Upper lobe of left lung (tissue), 6 donors: ENCODE data around the gene ZIC5. TPM values are rescaled to one million over a fixed set of nuclear protein-coding genes. Genes with fewer than 3 reads are reported as not detected.

ENCODE experiments used
- ATAC-seq, 2 donors: fragments of 200-7000 bp; cut with Tn5 transposase; one replicate each; pipeline ENCODE4 v1.9.1; 2022; ENCODE audit warnings: mild to moderate bottlenecking in 2 of 2, moderate library complexity in 2 of 2; ENCODE audit not compliant: low FRiP score in 2 of 2
- DNase-seq, 2 donors: peaks; one replicate each; pipeline ENCODE4 v3.0.0-alpha.2; 2019 to 2020
- H3K27ac ChIP-seq, 4 donors: fragments of 200-600 bp; sonication (generic); one replicate each; pipeline ENCODE4 v1.5.1; 2016 to 2019
- H3K27me3 ChIP-seq, 4 donors: fragments of 200-600 bp; sonication (generic); one replicate each; pipeline ENCODE4 v1.5.1; 2017 to 2019
- H3K36me3 ChIP-seq, 4 donors: fragments of 200-600 bp; sonication (generic); one replicate each; pipeline ENCODE4 v1.5.1; 2016 to 2019
- H3K4me1 ChIP-seq, 4 donors: fragments of 200-600 bp; sonication (generic); one replicate each; pipeline ENCODE4 v1.5.1; 2018 to 2019
- H3K4me3 ChIP-seq, 4 donors: fragments of 200-600 bp; sonication (generic); one replicate each; pipeline ENCODE4 v1.5.1; 2017 to 2019; ENCODE audit warnings: mild to moderate bottlenecking in 2 of 4, moderate library complexity in 1 of 4
- H3K9me3 ChIP-seq, 4 donors: fragments of 200-600 bp; sonication (generic); one replicate each; pipeline ENCODE4 v1.5.1; 2018 to 2019
- CTCF ChIP-seq, 6 experiments: fragments of 450-650 bp in 4 of 6; fragments of 200-600 bp in 2 of 6; sonication (generic) in 2 of 6; IDR thresholded peaks; one replicate each; pipeline ENCODE4 v1.5.1; 2016 to 2019; ENCODE audit warnings: antibody characterized with exemption in 6 of 6
- EP300 ChIP-seq, 4 donors: sonication (generic); formaldehyde crosslinking; IDR thresholded peaks; one replicate each; pipeline ENCODE4 v1.5.1; 2017; ENCODE audit warnings: antibody characterized with exemption in 4 of 4, control low read depth in 2 of 4
- POLR2A ChIP-seq, 4 donors: fragments of 450-650 bp; IDR thresholded peaks; one replicate each; pipeline ENCODE4 v1.5.1; 2016 to 2017; ENCODE audit warnings: antibody characterized with exemption in 4 of 4, mild to moderate bottlenecking in 2 of 4
- POLR2AphosphoS5 ChIP-seq, 2 donors: sonication (generic); formaldehyde crosslinking; IDR thresholded peaks; one replicate each; pipeline ENCODE4 v1.5.1; 2017; ENCODE audit warnings: antibody characterized with exemption in 2 of 2
- WGBS, 2 donors: methylation state at CpG; one replicate each; pipeline ENCODE4 v1.1.5; 2017 to 2018; 5-methylcytosine and 5-hydroxymethylcytosine counted together
- total RNA-seq, 6 donors: library from RNA; depleted of rRNA in 4 of 6; stranded (reverse); fragments of >200 nt in 4 of 6; gene quantifications; one replicate each; pipeline versions ENCODE4 v1.1.0 to v1.2.1, GENCODE V29; 2016 to 2021
- donor health status: DM: no; HTN: no; CAD: no; lungs with moderate emphysema.
- donor health status: DM: no; HTN: yes; CAD: no; lungs with severe emphysema.

Gene ZIC5
- total RNA-seq, 6 donors from 2014 or later: 0.07 TPM; not detected in 5

GRCh38 chr13:99941086-99941485, 30.5 kb downstream of the ZIC5 start:
- DNase-seq (no peak), ATAC-seq (no peak)
- TF ChIP-seq EP300 (IDR thresholded peaks at IDR 0.05) (no peak), POLR2A (IDR thresholded peaks at IDR 0.05) (no peak), CTCF (IDR thresholded peaks at IDR 0.05) (no peak), POLR2AphosphoS5 (IDR thresholded peaks at IDR 0.05) (no peak)
- H3K4me1 ChIP-seq: no peaks in the 10 kb centered on the region
- H3K9me3 ChIP-seq: no peaks in the 10 kb centered on the region
- H3K27me3 ChIP-seq: no peaks in the 10 kb centered on the region
- H3K4me3 ChIP-seq: no peak overlapping the region
- no peak overlapping the region for H3K27ac ChIP-seq
- WGBS, 2 donors: 52 to 72% methylated on average over 7 of the region's 7 CpGs
- no peaks in the 10 kb centered on the region for H3K36me3 ChIP-seq

GRCh38 chr13:99938635-99939034, 32.9 kb downstream of the ZIC5 start:
- Histone ChIP-seq H3K36me3 (no peaks in the 10 kb centered on the region), H3K27me3 (no peaks in the 10 kb centered on the region), H3K9me3 (no peaks in the 10 kb centered on the region), H3K4me1 (no peaks in the 10 kb centered on the region), H3K4me3 (no peak overlapping the region), H3K27ac (no peak overlapping the region)
- TF ChIP-seq CTCF (IDR thresholded peaks at IDR 0.05) (no peak), POLR2AphosphoS5 (IDR thresholded peaks at IDR 0.05) (no peak)
- no peak for DNase-seq
- ATAC-seq: no peak
- 83 to 91% methylated on average over 7 of the region's 7 CpGs for WGBS, 2 donors

- Histone ChIP-seq H3K27ac (no peak overlapping the region), H3K36me3 (no peaks in the 10 kb centered on the region), H3K9me3 (no peaks in the 10 kb centered on the region), H3K27me3 (no peaks in the 10 kb centered on the region), H3K4me3 (no peak overlapping the region), H3K4me1 (no peaks in the 10 kb centered on the region)
- ATAC-seq: peak in 1 of 2 donors; percentile 32
- WGBS, 2 donors: 25 to 79% methylated on average over 2 of the region's 2 CpGs
- TF ChIP-seq CTCF (IDR thresholded peaks at IDR 0.05): no peak
- TF ChIP-seq EP300 (IDR thresholded peaks at IDR 0.05): no peak
- no peak for TF ChIP-seq POLR2AphosphoS5 (IDR thresholded peaks at IDR 0.05)
- no peak for TF ChIP-seq POLR2A (IDR thresholded peaks at IDR 0.05)
- DNase-seq: no peak
Measured at GRCh38 chr13:99935772-99936171, 35.8 kb downstream of the ZIC5 start.

- no peak overlapping the region for H3K4me3 ChIP-seq
- no peaks in the 10 kb centered on the region for H3K36me3 ChIP-seq
- no peaks in the 10 kb centered on the region for H3K27me3 ChIP-seq
- DNase-seq (no peak), ATAC-seq (no peak)
- WGBS, 2 donors: 80 to 86% methylated on average over 5 of the region's 5 CpGs
- TF ChIP-seq CTCF (IDR thresholded peaks at IDR 0.05) (no peak), POLR2AphosphoS5 (IDR thresholded peaks at IDR 0.05) (no peak), EP300 (IDR thresholded peaks at IDR 0.05) (no peak), POLR2A (IDR thresholded peaks at IDR 0.05) (no peak)
- no peak overlapping the region for H3K27ac ChIP-seq
- H3K9me3 ChIP-seq: no peaks in the 10 kb centered on the region
- no peaks in the 10 kb centered on the region for H3K4me1 ChIP-seq
Measured at GRCh38 chr13:99932912-99933311, 38.7 kb downstream of the ZIC5 start.

GRCh38 chr13:99930925-99931324, 40.6 kb downstream of the ZIC5 start:
- ATAC-seq: no peak
- no peak overlapping the region for H3K4me3 ChIP-seq
- H3K4me1 ChIP-seq: no peaks in the 10 kb centered on the region
- H3K9me3 ChIP-seq: no peaks in the 10 kb centered on the region
- no peak for DNase-seq
- no peaks in the 10 kb centered on the region for H3K27me3 ChIP-seq
- WGBS, 2 donors: 78 to 86% methylated on average over 5 of the region's 5 CpGs
- H3K36me3 ChIP-seq: no peaks in the 10 kb centered on the region
- no peak overlapping the region for H3K27ac ChIP-seq
- TF ChIP-seq POLR2A (IDR thresholded peaks at IDR 0.05) (no peak), POLR2AphosphoS5 (IDR thresholded peaks at IDR 0.05) (no peak), CTCF (IDR thresholded peaks at IDR 0.05) (no peak), EP300 (IDR thresholded peaks at IDR 0.05) (no peak)
